Cortex of kidney (tissue), 1 donor: ENCODE data around the gene FKBP7.
"Not testable (repeated sequence)": the region's sequence is repeated elsewhere in the genome, so short reads cannot be mapped to it uniquely, and the experiment has no call there.

ENCODE experiments used
- DNase-seq: peaks from one replicate; lab custom pipeline; 2025; lab: John Stamatoyannopoulos, UW

Gene FKBP7

GRCh38 chr2:178485356-178485755 lies 7.0 kb upstream of the FKBP7 start:
- DNase-seq: no peak

GRCh38 chr2:178484245-178485041 lies 6.0 kb upstream of the FKBP7 start:
- no peak for DNase-seq

GRCh38 chr2:178482437-178482836 lies 4.0 kb upstream of the FKBP7 start:
- no peak for DNase-seq

GRCh38 chr2:178480227-178481181 lies 2.1 kb upstream of the FKBP7 start, which contains the start of gene PLEKHA3:
Gene PLEKHA3 (plus strand): TSS chr2:178480457. CDS start chr2:178480870, 413 bp downstream.
- peak; percentile 54 for DNase-seq

GRCh38 chr2:178479758-178480226 lies 1.4 kb upstream of the FKBP7 start:
- DNase-seq: no peak

GRCh38 chr2:178479275-178479616 lies 846 bp upstream of the FKBP7 start:
- no peak for DNase-seq

- DNase-seq: no peak
Observed at GRCh38 chr2:178478130-178478438, 316 bp downstream of the FKBP7 start.

GRCh38 chr2:178477443-178478129 lies 814 bp downstream of the FKBP7 start:
- no peak for DNase-seq

GRCh38 chr2:178476477-178476876 lies 1.9 kb downstream of the FKBP7 start:
- DNase-seq: no peak

GRCh38 chr2:178474560-178474959 lies 3.8 kb downstream of the FKBP7 start:
- no peak for DNase-seq

- no peak for DNase-seq
Observed at GRCh38 chr2:178473931-178474330, 4.5 kb downstream of the FKBP7 start.

GRCh38 chr2:178473373-178473772 lies 5.0 kb downstream of the FKBP7 start:
- no peak for DNase-seq

- DNase-seq: not testable (repeated sequence)
Observed at GRCh38 chr2:178471313-178471712, 7.1 kb downstream of the FKBP7 start.

- DNase-seq: no peak
Observed at GRCh38 chr2:178469219-178469849, 9.1 kb downstream of the FKBP7 start.

GRCh38 chr2:178457390-178457886 lies 21.0 kb downstream of the FKBP7 start:
- DNase-seq: no peak

GRCh38 chr2:178455947-178456346 lies 22.5 kb downstream of the FKBP7 start:
- DNase-seq: no peak

- DNase-seq: no peak
Observed at GRCh38 chr2:178452870-178453269, 25.5 kb downstream of the FKBP7 start.

- DNase-seq: no peak
Observed at GRCh38 chr2:178452334-178452733, 26.1 kb downstream of the FKBP7 start.

GRCh38 chr2:178450774-178451525 lies 27.4 kb downstream of the FKBP7 start, which contains the start of the genes PJVK and PRKRA:
Gene PJVK (plus strand): TSS chr2:178451378. CDS start chr2:178453410, 2,032 bp downstream.
Gene PRKRA (minus strand): TSS chr2:178451175. CDS start chr2:178451030, 145 bp downstream.
- DNase-seq: peak; percentile 83

- no peak for DNase-seq
Observed at GRCh38 chr2:178450524-178450773, 28.0 kb downstream of the FKBP7 start.
